Measurements from ENCODE around the gene RPS26.
A peak's percentile ranks its signal among the peaks of the same experiment; 100 is the strongest.

The RPS26 gene

DNA sequence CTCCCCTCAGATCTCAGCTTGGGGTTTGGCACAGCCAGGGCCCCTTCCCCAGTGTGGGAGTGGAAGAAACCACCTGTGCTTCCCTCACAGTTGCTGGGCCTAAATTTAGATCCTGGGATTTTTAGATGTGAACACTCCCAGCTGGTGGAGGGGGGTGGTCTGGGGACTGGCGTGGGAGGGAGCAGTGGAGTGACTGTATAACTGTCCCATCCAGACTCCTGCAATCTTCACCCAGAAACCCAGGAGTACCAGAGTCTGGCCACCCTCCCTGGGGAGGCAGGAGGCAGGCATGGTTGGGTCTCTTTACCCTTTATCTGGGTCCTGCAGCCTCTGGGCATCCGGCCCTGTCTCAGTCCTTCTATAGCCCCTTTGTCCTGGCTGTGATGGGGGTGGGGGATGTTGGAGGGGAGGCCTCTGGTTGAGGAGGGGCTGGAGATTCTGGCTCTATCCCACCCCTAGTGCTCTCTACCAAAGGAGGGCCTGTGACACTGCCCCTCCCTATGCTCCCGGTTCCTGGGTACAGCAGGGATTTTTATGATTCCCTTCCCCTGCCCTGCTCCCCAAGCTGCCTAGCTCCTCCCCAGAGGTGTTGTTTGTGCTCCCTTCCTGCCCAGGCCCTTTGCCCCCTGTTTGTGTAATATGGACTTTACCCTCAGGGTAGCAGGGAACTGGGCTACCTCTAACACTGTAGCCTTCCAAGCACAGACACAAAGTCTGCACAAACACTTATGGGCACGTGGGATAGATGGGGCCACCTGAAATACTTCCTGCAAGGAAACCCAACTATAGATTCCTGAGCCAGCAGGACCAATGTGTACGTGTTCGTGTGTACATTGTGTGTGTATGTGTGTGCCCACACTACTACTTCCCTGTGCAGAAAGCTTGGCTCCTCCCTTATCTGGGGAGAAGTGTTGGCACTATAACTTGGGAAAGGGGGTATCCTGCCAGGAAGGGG is 40.0 kb downstream of the RPS26 start:
- Histone ChIP-seq H3K23ac (ENCODE audit: low read length) (no peak overlapping the region), H2AK5ac (ENCODE audit: low read length) (no peak overlapping the region), H3K4me2 (ENCODE audit: low read length) (peak overlapping the region; percentile 98)

DNA sequence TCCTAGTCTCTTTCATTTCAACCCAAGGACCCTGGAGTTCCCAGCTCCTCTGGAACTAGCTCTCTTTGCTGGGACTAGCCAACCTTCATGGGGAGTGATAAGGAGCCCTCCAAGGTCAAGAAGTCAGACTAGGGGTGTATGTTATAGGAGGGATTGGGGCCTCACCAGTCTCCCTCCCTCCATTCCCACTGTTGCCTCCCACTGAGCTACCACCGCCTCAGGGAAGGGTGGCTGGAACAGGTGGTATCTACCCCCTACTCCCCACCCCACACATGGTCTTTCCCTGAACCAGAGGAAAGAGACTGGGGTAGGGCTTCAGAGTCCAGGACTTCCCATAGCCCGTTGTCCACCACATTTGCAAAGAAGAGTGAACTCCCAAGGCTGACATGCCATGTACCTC is 40.7 kb downstream of the RPS26 start:
- Histone ChIP-seq H2BK120ac (ENCODE audit: insufficient read depth, low read length, poor library complexity) (no peak overlapping the region), H3K4me1 (ENCODE audit: control insufficient read depth in 1 of 2, insufficient read depth in 2 of 2, low read length in 2 of 2) (peaks cover 20% of the 10 kb centered on the region in 2 experiments), H3K27ac (ENCODE audit: low read depth, low read length) (no peak overlapping the region), H3K79me1 (ENCODE audit: low read length) (peaks cover 17% of the 10 kb centered on the region), H2AFZ (ENCODE audit: insufficient read depth, low read length, poor library complexity) (no peak overlapping the region), H2BK5ac (ENCODE audit: low read depth, low read length, poor library complexity) (no peak overlapping the region), H3K9ac (ENCODE audit: low read length) (no peak overlapping the region), H4K91ac (ENCODE audit: low read depth, low read length) (no peak overlapping the region), H4K8ac (ENCODE audit: low read depth, low read length) (no peak overlapping the region), H3K14ac (ENCODE audit: low read length) (no peak overlapping the region), H3K23ac (ENCODE audit: low read length) (no peak overlapping the region), H4K12ac (ENCODE audit: low read depth, low read length) (no peak overlapping the region), H3K4me2 (ENCODE audit: low read length) (no peak overlapping the region), H3K27me3 (ENCODE audit: insufficient read depth, low read length) (no peaks in the 10 kb centered on the region), H3K36me3 (ENCODE audit: control insufficient read depth in 1 of 2, insufficient read depth in 2 of 2, low read length in 2 of 2) (peaks cover 11 to 15% of the 10 kb centered on the region in 2 experiments), H3K4ac (ENCODE audit: low read depth, low read length) (peak overlapping the region; percentile 42), H3K79me2 (ENCODE audit: control insufficient read depth, insufficient read depth, low read length, poor library complexity) (peaks cover 22% of the 10 kb centered on the region), H2AK5ac (ENCODE audit: low read length) (no peak overlapping the region), H3K4me3 (ENCODE audit: low read depth, low read length) (no peak overlapping the region), H3K9me3 (ENCODE audit: insufficient read depth, low read depth, low read length) (no peaks in the 10 kb centered on the region), H3K18ac (ENCODE audit: low read length) (no peak overlapping the region), H2BK12ac (ENCODE audit: low read length) (no peak overlapping the region)
- no peak for DNase-seq
- whole genome bisulfite sequencing (ENCODE audit: extremely low coverage, insufficient coverage, insufficient read length) = no CpG with 5 or more reads among the region's 2 CpGs

More for the DNA sequence above, 40.0 kb downstream of the RPS26 start:
- Histone ChIP-seq H2AFZ (ENCODE audit: insufficient read depth, low read length, poor library complexity) (no peak overlapping the region), H4K8ac (ENCODE audit: low read depth, low read length) (no peak overlapping the region), H3K4ac (ENCODE audit: low read depth, low read length) (peak overlapping the region; percentile 87), H3K36me3 (ENCODE audit: control insufficient read depth in 1 of 2, insufficient read depth in 2 of 2, low read length in 2 of 2) (peaks cover 7 to 10% of the 10 kb centered on the region in 2 experiments), H4K91ac (ENCODE audit: low read depth, low read length) (peak overlapping the region; percentile 28), H3K27ac (ENCODE audit: low read depth, low read length) (no peak overlapping the region), H3K4me1 (ENCODE audit: control insufficient read depth in 1 of 2, insufficient read depth in 2 of 2, low read length in 2 of 2) (peaks cover 18 to 19% of the 10 kb centered on the region in 2 experiments), H3K18ac (ENCODE audit: low read length) (peak overlapping the region; percentile 73), H3K9me3 (ENCODE audit: insufficient read depth, low read depth, low read length) (no peaks in the 10 kb centered on the region), H3K4me3 (ENCODE audit: low read depth, low read length) (no peak overlapping the region), H3K79me1 (ENCODE audit: low read length) (peaks cover 17% of the 10 kb centered on the region), H2BK12ac (ENCODE audit: low read length) (no peak overlapping the region), H4K12ac (ENCODE audit: low read depth, low read length) (peak overlapping the region; percentile 17), H2BK5ac (ENCODE audit: low read depth, low read length, poor library complexity) (no peak overlapping the region), H3K79me2 (ENCODE audit: control insufficient read depth, insufficient read depth, low read length, poor library complexity) (peaks cover 22% of the 10 kb centered on the region), H3K9ac (ENCODE audit: low read length) (no peak overlapping the region), H3K14ac (ENCODE audit: low read length) (peak overlapping the region; percentile 29), H2BK120ac (ENCODE audit: insufficient read depth, low read length, poor library complexity) (peak overlapping the region; percentile 29), H3K27me3 (ENCODE audit: insufficient read depth, low read length) (no peaks in the 10 kb centered on the region)
- no peak for DNase-seq
- no CpG with 5 or more reads among the region's 6 CpGs for WGBS (ENCODE audit: extremely low coverage, insufficient coverage, insufficient read length)

DNA sequence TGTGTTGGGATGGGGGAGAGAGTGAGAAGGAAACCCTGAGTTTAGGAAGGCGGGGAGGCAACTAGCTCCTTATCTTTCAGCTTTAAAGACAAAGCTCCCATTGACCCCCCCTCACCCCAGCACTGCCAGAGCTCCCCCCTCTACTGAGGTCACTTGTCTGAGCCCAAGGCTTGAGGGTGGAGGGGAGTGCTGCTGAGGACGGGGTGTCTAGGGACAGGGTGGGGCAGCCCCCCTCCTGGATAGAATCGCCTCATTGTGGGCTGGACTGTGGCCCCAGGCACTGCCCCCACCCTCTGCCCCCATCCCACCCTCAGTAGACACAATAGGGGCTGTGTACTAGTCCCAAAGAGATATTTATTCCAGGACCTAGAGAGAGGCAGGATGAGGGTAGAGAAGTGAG is 41.2 kb downstream of the RPS26 start:
- Histone ChIP-seq H4K12ac (ENCODE audit: low read depth, low read length) (no peak overlapping the region), H3K79me2 (ENCODE audit: control insufficient read depth, insufficient read depth, low read length, poor library complexity) (peaks cover 22% of the 10 kb centered on the region), H3K36me3 (ENCODE audit: control insufficient read depth in 1 of 2, insufficient read depth in 2 of 2, low read length in 2 of 2) (peaks cover 17 to 21% of the 10 kb centered on the region in 2 experiments), H3K27ac (ENCODE audit: low read depth, low read length) (no peak overlapping the region), H3K9me3 (ENCODE audit: insufficient read depth, low read depth, low read length) (no peaks in the 10 kb centered on the region), H2AFZ (ENCODE audit: insufficient read depth, low read length, poor library complexity) (no peak overlapping the region), H3K23ac (ENCODE audit: low read length) (no peak overlapping the region), H4K91ac (ENCODE audit: low read depth, low read length) (no peak overlapping the region), H3K4me3 (ENCODE audit: low read depth, low read length) (no peak overlapping the region), H2AK5ac (ENCODE audit: low read length) (no peak overlapping the region), H3K14ac (ENCODE audit: low read length) (no peak overlapping the region), H2BK12ac (ENCODE audit: low read length) (no peak overlapping the region), H3K4me1 (ENCODE audit: control insufficient read depth in 1 of 2, insufficient read depth in 2 of 2, low read length in 2 of 2) (peaks cover 20% of the 10 kb centered on the region in 2 experiments), H3K4me2 (ENCODE audit: low read length) (no peak overlapping the region), H3K18ac (ENCODE audit: low read length) (no peak overlapping the region), H2BK5ac (ENCODE audit: low read depth, low read length, poor library complexity) (no peak overlapping the region), H3K79me1 (ENCODE audit: low read length) (peaks cover 17% of the 10 kb centered on the region), H3K4ac (ENCODE audit: low read depth, low read length) (no peak overlapping the region), H2BK120ac (ENCODE audit: insufficient read depth, low read length, poor library complexity) (no peak overlapping the region), H4K8ac (ENCODE audit: low read depth, low read length) (no peak overlapping the region), H3K27me3 (ENCODE audit: insufficient read depth, low read length) (no peaks in the 10 kb centered on the region), H3K9ac (ENCODE audit: low read length) (no peak overlapping the region)
- no CpG with 5 or more reads among the region's 3 CpGs for WGBS (ENCODE audit: extremely low coverage, insufficient coverage, insufficient read length)
- DNase-seq = no peak

DNA sequence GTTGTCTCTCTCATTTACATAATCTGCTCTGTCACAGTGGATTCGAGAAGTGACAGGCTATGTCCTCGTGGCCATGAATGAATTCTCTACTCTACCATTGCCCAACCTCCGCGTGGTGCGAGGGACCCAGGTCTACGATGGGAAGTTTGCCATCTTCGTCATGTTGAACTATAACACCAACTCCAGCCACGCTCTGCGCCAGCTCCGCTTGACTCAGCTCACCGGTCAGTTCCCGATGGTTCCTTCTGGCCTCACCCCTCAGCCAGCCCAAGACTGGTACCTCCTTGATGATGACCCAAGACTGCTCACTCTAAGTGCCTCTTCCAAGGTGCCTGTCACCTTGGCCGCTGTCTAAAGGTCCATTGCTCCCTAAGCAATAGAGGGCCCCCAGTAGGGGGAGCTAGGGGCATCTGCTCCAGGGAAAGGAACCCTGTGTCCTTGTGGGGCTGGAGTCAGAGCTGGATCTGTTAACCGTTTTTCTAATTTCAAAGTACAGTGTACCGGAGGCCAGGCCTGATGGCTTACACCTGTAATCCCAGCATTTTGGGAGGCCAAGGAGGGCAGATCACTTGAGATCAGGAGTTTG is 43.3 kb downstream of the RPS26 start:
- Histone ChIP-seq H2BK120ac (ENCODE audit: insufficient read depth, low read length, poor library complexity) (no peak overlapping the region), H3K79me1 (ENCODE audit: low read length) (peaks cover 9% of the 10 kb centered on the region), H3K23ac (ENCODE audit: low read length) (no peak overlapping the region), H3K9ac (ENCODE audit: low read length) (no peak overlapping the region), H3K4me3 (ENCODE audit: low read depth, low read length) (no peak overlapping the region), H3K4me2 (ENCODE audit: low read length) (no peak overlapping the region), H2BK5ac (ENCODE audit: low read depth, low read length, poor library complexity) (no peak overlapping the region), H3K36me3 (ENCODE audit: control insufficient read depth in 1 of 2, insufficient read depth in 2 of 2, low read length in 2 of 2) (peaks cover 29 to 32% of the 10 kb centered on the region in 2 experiments), H3K27ac (ENCODE audit: low read depth, low read length) (no peak overlapping the region), H2AFZ (ENCODE audit: insufficient read depth, low read length, poor library complexity) (no peak overlapping the region), H4K91ac (ENCODE audit: low read depth, low read length) (no peak overlapping the region), H4K8ac (ENCODE audit: low read depth, low read length) (no peak overlapping the region), H2BK12ac (ENCODE audit: low read length) (no peak overlapping the region), H2AK5ac (ENCODE audit: low read length) (no peak overlapping the region), H3K79me2 (ENCODE audit: control insufficient read depth, insufficient read depth, low read length, poor library complexity) (peaks cover 15% of the 10 kb centered on the region), H4K12ac (ENCODE audit: low read depth, low read length) (no peak overlapping the region), H3K4me1 (ENCODE audit: control insufficient read depth in 1 of 2, insufficient read depth in 2 of 2, low read length in 2 of 2) (peaks cover 20% of the 10 kb centered on the region in 2 experiments), H3K18ac (ENCODE audit: low read length) (no peak overlapping the region), H3K9me3 (ENCODE audit: insufficient read depth, low read depth, low read length) (no peaks in the 10 kb centered on the region), H3K27me3 (ENCODE audit: insufficient read depth, low read length) (no peaks in the 10 kb centered on the region), H3K14ac (ENCODE audit: low read length) (no peak overlapping the region), H3K4ac (ENCODE audit: low read depth, low read length) (no peak overlapping the region)
- no CpG with 5 or more reads among the region's 15 CpGs for WGBS (ENCODE audit: extremely low coverage, insufficient coverage, insufficient read length)
- DNase-seq = peak in 1 of 2 donors; percentile 46
